ENCODE results near the gene GGACT. TPM values are rescaled to one million over a fixed set of nuclear protein-coding genes. Genes with fewer than 3 reads are reported as not detected.

Gene GGACT
- total and polyA plus RNA-seq, 12 donors = 1.8 to 16.0 (median 10.2) TPM

- no peak for TF ChIP-seq CTCF (IDR thresholded peaks at IDR 0.05)
- TF ChIP-seq POLR2A (IDR thresholded peaks at IDR 0.05) = no peak
- intact Hi-C loops (cut with DNase I) = no loop called here
- peaks cover 0 to 11% of the 10 kb centered on the region in 2 donors for H3K4me1 ChIP-seq (replicated peaks in 1 of 2)
- no peaks in the 10 kb centered on the region for H3K27me3 ChIP-seq
- 85 to 93% (median 89%) methylated on average over 4 of the region's 4 CpGs for WGBS, 4 donors
- DNase-seq = no peak
- H3K4me3 ChIP-seq = no peak overlapping the region
- no peaks in the 10 kb centered on the region for H3K36me3 ChIP-seq (replicated peaks in 1 of 2)
- H3K9me3 ChIP-seq (replicated peaks in 1 of 3) = no peaks in the 10 kb centered on the region
- H3K27ac ChIP-seq = no peak overlapping the region
Observed at GRCh38 chr13:100545684-100546061, 42.9 kb downstream of the GGACT start.

GRCh38 chr13:100544866-100545683, 43.5 kb downstream of the GGACT start:
- TF ChIP-seq POLR2A (IDR thresholded peaks at IDR 0.05) (no peak), CTCF (IDR thresholded peaks at IDR 0.05) (no peak)
- H3K27me3 ChIP-seq = no peaks in the 10 kb centered on the region
- peak in 3 of 7 donors; percentile 28 to 65 (median 31) for DNase-seq
- WGBS, 4 donors = 74 to 86% (median 83%) methylated on average over 6 to 22 of the region's 22 CpGs
- H3K9me3 ChIP-seq (replicated peaks in 1 of 3) = no peaks in the 10 kb centered on the region
- peak overlapping the region in 1 of 5 donors; percentile 1 for H3K27ac ChIP-seq
- intact Hi-C loops (cut with DNase I) = no loop called here
- peak overlapping the region in 1 of 4 donors; percentile 0 for H3K4me3 ChIP-seq
- peaks cover 0 to 11% of the 10 kb centered on the region in 2 donors for H3K4me1 ChIP-seq (replicated peaks in 1 of 2)
- H3K36me3 ChIP-seq (replicated peaks in 1 of 2) = no peaks in the 10 kb centered on the region

- no peaks in the 10 kb centered on the region for H3K9me3 ChIP-seq (replicated peaks in 1 of 3)
- peak overlapping the region in 1 of 4 donors; percentile 0 for H3K4me3 ChIP-seq
- H3K27me3 ChIP-seq = no peaks in the 10 kb centered on the region
- WGBS, 4 donors = 69 to 79% (median 73%) methylated on average over 26 of the region's 26 CpGs
- peak overlapping the region in 1 of 5 donors; percentile 1 for H3K27ac ChIP-seq
- TF ChIP-seq POLR2A (IDR thresholded peaks at IDR 0.05) (no peak), CTCF (IDR thresholded peaks at IDR 0.05) (no peak)
- DNase-seq = peak in 2 of 7 donors; percentile 26 to 66
- no peaks in the 10 kb centered on the region for H3K36me3 ChIP-seq (replicated peaks in 1 of 2)
- peaks cover 0 to 11% of the 10 kb centered on the region in 2 donors for H3K4me1 ChIP-seq (replicated peaks in 1 of 2)
- intact Hi-C loops (cut with DNase I) = no loop called here
Observed at GRCh38 chr13:100543872-100544602, 44.6 kb downstream of the GGACT start.

GRCh38 chr13:100542826-100543156, 45.8 kb downstream of the GGACT start:
- H3K27me3 ChIP-seq = no peaks in the 10 kb centered on the region
- WGBS, 4 donors = 57 to 78% (median 71%) methylated on average over 8 of the region's 8 CpGs
- no peak overlapping the region for H3K27ac ChIP-seq
- H3K4me1 ChIP-seq (replicated peaks in 1 of 2) = peaks cover 0 to 5% of the 10 kb centered on the region in 2 donors
- no peaks in the 10 kb centered on the region for H3K9me3 ChIP-seq (replicated peaks in 1 of 3)
- intact Hi-C loops (cut with DNase I) = no loop called here
- DNase-seq = no peak
- no peak overlapping the region for H3K4me3 ChIP-seq
- no peaks in the 10 kb centered on the region for H3K36me3 ChIP-seq (replicated peaks in 1 of 2)
- no peak for TF ChIP-seq POLR2A (IDR thresholded peaks at IDR 0.05)
- TF ChIP-seq CTCF (IDR thresholded peaks at IDR 0.05) = peak in 5 of 6 experiments; percentile 13 to 41 (median 32)

Data from adrenal gland (tissue), 12 donors.